HG02759 (cell line): ENCODE measurements around the gene RXRB.

Source experiments
- ATAC-seq: cut with Tn5 transposase; IDR thresholded peaks from one replicate; pipeline ENCODE4 v1.9.1; 2021; ENCODE audit warnings: mild to moderate bottlenecking, moderate library complexity; ENCODE audit not compliant: unreplicated experiment

The RXRB gene

GRCh38 chr6:33198159-33198852 is 2.2 kb downstream of the RXRB start:
- ATAC-seq: no peak

- ATAC-seq: no peak
These were observed 2.9 kb downstream of the RXRB start for GRCh38 chr6:33197431-33198048.

- no peak for ATAC-seq
These were observed 4.9 kb downstream of the RXRB start for GRCh38 chr6:33195304-33196165.

GRCh38 chr6:33194431-33194979 is 6.0 kb downstream of the RXRB start:
- ATAC-seq: no peak

- no peak for ATAC-seq
These were observed 6.8 kb downstream of the RXRB start for GRCh38 chr6:33193619-33194018.

GRCh38 chr6:33192671-33193602 is 7.5 kb downstream of the RXRB start:
- ATAC-seq: no peak

GRCh38 chr6:33192105-33192646 is 8.3 kb downstream of the RXRB start, which contains the start of gene COL11A2:
Gene COL11A2, minus strand, starts transcription at chr6:33192467. Its CDS starts 227 bp downstream, at chr6:33192240.
- ATAC-seq: no peak

- ATAC-seq: no peak
These were observed 8.9 kb downstream of the RXRB start for GRCh38 chr6:33191383-33192104.

- ATAC-seq: no peak
These were observed 9.9 kb downstream of the RXRB start for GRCh38 chr6:33190504-33191107.

- no peak for ATAC-seq
These were observed 10.6 kb downstream of the RXRB start for GRCh38 chr6:33189625-33190448.

- ATAC-seq: no peak
These were observed 11.3 kb downstream of the RXRB start for GRCh38 chr6:33189164-33189563.

- no peak for ATAC-seq
These were observed 12.7 kb downstream of the RXRB start for GRCh38 chr6:33187809-33188208.

- no peak for ATAC-seq
These were observed 14.7 kb downstream of the RXRB start for GRCh38 chr6:33185654-33186187.

- ATAC-seq: no peak
These were observed 15.3 kb downstream of the RXRB start for GRCh38 chr6:33185190-33185589.

GRCh38 chr6:33183071-33183683 is 17.3 kb downstream of the RXRB start:
- no peak for ATAC-seq

GRCh38 chr6:33181141-33181540 is 19.3 kb downstream of the RXRB start:
- no peak for ATAC-seq

- ATAC-seq: no peak
These were observed 21.6 kb downstream of the RXRB start for GRCh38 chr6:33178755-33179475.
